SKM-1 treated with dmso at 0.1 percent for 144 hours (cell line): ENCODE data around the gene INF2.
A peak's percentile ranks its signal among the peaks of the same experiment; 100 is the strongest.

Source experiments
- DNase-seq: peaks from one replicate; lab custom pipeline; 2025; ENCODE audit not compliant: unreplicated experiment; lab: John Stamatoyannopoulos, UW

The INF2 gene

DNA sequence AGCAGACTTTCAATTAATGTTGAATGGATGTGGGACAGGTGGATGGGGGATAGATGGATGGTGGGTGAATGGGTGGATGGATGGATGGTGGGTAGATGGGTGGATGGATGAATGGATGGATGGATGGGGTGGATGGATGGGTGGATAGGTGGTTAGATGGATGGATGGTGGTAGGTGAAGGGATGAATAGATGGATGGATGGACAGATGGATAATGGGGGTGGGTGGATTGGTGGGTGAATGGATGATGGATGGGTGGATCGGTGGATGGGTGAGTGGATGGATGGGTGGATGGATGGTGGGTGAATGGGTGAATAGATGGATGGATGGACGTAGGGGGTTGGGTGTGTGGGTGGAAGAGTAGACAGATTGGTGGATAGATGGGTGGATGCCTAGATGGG, 14.0 kb upstream of the INF2 start:
- no peak for DNase-seq

DNA sequence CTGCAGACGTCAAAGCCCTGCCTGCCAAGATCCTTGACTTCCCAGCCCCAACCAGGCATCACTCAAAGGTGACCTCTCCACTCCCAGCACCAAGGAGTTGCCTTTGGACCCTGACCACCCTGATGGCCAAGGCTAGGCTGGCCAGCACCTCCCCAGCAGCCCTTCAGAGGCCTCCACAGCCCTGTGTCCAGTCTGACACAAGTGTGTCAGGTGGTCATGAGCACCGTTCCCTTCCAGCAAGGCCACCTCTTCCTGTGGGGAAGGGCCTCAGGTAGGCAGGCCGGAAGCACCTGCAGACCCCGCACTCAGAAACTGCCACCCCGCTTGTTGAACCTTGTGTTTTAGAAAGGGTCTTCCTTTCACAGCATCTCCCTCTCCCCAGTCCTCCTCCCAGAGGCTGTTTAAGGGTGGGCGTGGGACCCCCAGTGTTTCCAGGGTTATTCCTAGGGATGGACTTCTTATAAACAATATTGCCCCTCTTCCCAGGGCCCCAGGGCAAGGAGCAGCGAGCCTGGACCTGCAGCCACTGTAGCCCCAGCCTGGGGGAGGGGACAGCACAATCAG, 13.2 kb upstream of the INF2 start:
- DNase-seq, result no peak

DNA sequence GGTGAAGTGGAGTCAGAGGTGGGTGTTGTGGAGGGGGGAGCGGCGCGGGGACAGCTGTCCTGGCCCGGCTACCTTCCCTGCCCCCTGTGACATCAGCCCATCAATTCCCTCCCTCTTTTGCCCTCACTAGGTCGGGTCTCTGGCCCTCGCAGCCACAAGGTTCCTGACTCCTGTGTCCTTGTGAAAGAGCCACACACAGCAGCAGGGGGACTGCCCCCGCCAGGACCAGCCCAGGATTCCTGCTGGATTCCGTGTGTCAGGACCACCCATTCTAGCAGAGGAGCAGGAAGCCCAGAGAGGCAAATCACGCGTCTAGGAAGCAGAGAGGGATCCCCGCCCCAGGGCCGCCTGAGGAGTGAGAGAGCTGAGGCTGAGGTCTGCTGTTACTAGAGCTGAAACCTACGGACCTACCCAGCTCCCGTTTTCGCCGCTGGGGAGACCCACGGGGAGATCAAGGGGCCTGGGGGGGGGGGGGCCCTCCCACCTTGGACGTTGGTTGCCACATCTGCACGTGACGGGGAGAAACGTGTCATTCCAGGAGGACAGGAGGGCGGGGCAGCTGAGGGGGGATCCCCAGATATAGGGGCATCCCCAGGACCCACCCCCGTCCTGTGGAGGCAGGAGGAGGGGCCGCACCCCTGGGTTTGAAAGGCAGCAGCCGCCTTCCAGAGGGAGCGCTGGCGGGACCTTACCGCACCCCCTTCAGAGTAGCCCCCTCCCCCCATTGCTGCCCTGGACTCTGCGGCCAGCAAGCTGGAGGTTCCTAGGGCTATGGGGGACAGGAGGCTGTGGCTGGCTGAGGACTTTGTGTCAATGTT, 12.5 kb upstream of the INF2 start:
- no peak for DNase-seq

DNA sequence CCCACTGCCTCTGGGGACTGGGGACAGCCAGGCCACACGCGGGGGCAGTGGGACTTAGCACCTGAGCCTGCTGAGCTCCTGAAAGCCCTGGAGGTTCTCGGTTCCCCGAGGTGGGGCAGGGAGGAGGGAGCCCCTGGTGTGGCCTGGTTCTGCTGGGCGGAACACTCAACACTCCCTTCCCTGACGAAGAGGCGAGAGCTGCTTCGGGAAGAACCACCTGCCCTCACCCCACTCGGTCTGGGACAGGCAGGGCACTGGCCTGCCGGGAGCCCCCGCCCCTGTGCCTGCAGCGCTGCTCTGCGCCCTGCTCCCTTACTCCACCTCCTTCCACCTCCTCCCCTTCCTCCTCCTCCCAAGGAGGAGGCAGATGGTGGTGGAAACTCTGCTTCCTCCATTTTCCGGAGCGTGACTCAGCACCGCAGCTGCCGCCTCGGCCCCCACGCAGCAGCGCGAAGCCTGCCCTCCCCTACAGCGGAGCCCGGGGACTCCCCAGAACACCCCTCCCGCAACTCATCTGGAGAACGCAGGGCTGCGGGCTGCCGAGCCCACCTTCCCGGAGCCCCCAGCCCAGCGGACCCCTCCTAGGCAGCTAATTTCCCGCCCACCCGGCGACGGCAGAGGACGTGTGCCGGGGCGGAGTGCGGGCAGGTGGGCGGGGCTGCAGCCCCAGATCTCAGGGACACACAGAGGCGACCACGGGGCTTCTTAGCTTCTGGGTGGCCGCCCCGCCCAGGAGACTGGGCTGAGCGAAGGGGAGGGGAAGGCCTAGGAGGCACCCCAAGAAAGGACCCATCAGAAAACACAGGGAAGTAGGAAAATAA, 11.7 kb upstream of the INF2 start:
- DNase-seq, result peak; percentile 57

DNA sequence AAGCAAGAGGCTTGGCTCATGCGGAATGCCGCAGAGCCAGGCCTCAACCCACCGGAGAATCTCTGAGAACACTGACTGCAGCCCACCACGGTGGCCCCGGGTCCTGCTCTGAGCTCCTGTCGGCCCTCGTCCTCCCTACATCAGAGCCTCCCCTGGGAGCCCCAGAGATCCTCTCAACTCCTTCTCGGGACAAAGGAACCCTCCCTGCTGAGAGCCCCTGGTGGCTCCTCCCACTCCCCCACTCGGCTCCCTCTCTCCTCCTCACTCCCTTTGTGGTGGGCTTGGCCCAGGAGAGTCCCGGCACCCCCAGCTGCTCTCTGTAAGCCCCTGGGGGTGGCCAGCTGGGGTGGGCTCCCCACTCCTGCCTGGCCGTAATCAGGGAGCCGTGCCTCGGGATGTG, 11.1 kb upstream of the INF2 start:
- no peak for DNase-seq

DNA sequence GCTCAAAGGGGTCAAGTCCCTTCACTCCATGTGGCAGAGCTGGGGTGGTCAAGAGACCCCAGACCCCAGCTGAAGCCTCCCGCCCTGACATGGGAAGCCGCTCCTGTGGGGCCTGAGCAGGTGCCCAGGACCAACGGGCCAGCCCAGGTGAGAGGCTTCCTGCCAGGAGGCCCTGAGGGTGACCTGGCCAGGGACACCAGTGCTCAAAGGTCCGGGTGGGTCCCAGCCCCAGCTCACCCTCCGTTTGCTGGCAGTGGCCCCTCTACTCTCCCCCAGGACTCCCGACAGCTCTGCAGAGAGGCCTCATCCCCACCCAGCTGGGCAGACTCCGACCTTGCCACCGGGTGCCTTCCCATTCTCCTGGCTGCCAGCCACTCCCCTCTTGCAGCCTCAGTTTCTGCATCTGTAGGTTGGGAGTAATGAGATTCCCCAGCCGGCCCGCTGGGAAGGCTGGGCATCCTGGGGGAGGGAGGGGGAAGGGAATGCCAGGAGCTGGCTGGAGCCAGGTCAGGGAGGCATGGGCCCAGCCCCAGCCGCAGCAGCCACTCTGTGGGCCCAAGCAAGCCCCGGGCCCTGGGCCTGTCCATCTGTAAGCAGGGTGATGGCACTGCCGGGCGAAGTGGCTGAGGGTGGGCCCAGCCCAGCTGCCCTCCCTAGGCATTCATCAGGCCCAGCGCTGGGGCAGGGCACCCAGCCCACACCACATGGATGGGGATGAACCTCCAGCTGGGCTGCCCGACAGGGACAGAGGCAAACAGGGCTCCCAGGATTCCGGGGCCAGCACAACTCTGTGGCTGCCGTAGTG, 10.3 kb upstream of the INF2 start:
- DNase-seq, result no peak

DNA sequence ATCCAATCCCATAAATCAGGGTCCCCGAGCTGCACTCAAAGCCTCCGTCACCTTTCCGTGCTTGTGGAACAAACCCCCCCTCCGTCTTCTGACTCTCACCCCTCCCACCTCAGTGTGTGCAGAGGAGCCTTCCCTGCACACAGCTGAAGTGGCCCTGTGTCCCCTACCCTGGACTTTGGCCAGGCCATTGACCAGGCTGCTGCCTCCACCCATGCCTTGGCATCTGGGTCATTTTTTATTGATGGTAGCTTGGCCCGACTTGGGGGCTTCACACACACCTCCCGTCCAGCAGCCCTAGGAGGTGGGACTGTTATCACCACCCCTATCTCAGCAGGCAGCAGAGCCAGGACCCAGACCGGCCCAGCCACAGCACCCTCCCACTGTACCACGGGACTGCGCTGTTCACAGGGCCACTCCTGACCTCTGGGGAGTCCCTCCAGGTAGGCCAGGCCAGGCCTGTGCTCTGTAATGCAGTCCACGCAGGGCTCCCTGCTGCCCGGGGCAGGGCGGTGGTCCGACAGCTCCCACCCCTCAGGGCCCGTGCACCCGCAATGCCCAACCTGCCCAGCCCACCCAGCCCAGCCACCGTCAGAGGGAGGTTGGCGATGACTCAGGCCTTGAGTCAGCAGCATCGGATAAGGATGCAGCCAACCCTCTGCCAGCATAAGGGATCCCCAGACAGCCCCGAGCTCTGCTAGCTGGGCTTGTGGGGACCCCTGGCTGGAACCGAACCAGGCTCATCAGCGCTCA, 9.2 kb upstream of the INF2 start:
- DNase-seq, result no peak

DNA sequence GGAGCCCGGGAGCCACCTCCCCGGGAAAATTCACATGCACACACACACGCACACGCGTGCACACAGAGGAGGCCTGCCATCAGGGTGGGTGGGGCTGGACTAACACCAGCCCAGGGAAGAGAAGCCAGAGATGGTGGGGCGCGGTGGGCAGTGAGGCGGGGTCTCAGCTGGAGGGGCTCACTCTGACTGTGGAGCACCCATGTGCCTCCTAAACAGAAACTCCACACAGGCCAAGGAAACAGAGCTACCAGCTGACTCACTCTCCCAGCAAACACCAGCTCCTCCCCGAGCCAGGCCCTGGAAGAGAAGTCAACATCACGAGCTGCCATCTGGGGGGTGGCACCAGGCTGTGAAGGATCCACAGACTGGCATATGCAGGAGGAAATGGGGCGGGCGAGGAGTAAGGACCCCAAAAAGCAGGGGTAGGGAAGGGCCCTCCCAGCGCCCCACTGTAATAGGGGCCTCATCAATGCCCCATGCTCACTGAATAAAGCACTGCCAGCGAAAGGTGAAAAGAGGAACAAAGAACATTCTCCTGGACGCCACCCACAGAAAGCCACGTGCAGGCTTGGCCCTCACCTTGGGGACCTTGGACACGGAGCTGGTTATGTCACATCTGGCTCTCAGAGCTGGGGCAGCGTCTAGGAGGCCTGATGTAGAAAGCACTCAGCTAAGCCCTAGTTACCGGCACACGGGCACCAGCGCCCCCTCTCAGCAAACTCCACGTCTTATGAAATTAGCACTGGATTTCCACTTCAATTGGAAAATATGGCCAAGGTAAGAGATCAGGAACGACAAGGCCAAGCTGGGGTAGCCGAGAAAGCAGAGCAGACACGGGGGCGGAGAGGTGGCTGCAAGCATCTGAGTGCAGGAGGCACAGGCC, 8.4 kb upstream of the INF2 start:
- DNase-seq, result peak; percentile 28

DNA sequence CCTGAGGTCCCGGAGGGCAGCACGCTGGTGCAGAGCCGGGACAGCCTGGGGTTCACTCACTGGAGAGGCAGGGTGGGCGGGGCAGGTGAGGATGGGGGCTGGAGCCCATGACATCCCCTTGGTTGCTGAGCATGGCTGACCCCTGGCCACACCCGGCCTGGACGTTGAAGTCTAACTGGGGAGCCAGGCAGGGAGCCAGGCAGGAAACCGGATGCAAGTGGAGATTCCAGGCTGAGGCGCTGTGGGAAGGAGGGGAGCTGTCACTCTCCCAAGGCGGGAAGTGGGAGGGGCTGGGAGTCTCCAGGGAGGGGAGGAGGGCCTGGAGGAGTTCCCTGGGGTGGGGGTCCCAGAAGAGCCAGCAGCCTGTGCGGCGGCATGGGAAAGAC, 7.7 kb upstream of the INF2 start:
- DNase-seq, result no peak

DNA sequence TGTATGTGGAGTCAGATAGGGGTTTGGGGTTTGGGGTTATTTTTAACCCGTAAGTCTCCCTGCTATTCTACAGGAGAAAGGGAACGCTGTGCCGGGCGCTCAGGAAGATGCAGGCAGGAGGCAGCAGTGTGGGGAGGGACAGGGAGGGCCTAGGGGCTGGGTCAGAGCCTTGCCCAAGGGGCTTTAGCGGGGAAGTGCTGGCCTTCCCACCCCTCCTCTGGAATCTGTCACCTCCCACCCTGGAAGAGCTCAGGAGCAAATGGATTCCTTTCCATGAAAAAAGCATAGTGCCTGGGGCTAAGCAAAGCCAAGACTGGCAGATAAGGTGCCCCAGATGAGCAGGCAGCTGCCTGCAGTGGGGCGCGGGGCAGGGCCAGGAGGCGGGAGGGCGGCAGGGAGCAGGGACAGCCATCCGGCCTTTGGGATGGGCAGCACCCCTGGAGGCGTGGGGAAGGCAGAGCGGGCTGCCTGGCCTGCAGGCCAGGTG, 7.3 kb upstream of the INF2 start:
- no peak for DNase-seq

DNA sequence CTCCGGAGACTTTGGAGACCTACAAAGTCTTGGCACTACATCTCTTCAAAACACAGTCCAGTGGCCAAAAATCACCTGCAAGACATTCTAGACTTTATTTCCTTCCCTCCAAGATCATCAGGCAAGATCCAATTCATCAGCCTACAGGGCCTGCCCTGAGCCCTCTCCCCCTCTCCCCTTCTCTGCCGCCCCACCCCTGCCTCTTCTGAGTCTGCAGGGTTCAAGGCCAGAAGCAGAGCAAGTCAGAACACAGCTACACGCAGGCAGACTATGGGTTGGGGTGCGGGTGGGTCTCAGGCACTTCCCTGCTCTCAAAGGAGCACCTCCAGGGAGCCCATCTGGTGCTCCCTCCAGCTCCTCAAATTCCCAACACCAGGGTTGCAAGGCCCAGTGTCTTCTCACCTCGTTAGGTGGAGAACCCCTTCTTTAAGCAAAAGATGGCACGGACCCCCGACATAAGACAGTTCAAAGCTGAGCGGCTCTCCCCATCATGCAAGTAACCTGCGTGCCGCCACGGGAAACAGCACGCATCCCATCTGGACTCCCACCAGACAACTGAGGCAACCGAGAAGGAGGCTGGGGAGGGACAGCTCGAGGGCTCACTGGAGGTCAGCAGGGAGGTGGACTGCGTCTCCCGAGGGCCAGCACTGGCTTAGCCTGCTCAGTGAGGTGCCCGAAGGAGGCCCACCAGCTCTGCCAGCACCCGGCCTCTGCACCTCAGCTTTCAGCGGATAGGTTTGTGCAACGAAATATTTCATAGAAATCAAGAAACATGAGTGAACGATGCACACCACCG, 5.6 kb upstream of the INF2 start:
- no peak for DNase-seq

DNA sequence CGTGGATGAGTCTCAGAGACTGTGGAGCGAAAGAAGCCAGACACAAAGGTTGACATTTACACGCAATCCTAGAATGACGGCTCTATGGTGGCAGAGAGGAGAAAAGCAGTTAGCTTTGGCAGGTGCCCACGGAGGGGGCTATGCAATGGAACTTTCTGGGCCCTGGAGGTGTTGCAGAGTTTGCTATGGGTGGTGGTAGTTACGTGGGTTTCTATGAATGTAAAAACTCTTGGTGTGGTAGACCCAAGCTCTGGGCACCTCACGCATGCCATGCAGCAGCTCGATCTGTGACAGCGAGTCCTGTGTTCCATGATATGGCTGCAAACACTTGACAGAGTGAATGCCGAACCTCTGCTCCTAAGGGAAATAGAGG, 5.0 kb upstream of the INF2 start:
- DNase-seq, result no peak

DNA sequence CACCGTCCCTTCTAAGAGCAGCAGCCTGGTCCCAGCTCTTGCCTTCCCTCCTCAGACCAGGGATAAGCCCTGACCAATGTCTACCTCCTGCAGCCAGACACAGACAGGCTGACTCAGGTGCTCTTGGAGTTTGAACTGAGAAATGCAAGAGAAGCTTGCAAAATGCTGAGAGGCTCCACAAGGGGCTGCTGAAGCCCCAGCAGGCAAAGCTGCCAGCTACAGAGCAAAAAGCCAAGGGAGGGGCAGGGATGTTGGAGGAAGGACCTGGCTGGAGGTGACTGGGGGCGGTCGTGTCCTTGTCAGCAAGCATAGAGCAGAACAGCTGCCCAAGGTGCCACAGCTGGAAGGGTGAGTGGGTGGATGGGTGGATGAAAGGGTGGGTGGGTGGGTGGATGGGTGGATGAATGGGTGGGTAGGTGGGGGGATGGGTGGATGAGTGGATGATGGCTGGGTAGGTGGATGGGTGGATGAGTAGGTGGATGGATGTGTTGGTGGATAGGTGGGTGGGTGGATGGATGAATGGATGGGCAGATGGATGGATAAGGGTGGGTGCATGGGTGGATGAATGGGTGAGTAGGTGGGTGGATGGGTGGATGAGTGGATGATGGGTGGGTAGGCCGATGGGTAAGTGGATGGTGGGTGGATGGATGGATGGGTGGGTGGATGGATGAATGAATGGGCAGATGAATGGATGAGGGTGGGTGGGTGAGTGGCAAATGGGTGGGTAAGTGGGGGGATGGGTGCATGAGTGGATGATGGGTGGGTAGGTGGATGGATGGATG, 4.0 kb upstream of the INF2 start:
- DNase-seq, result no peak

DNA sequence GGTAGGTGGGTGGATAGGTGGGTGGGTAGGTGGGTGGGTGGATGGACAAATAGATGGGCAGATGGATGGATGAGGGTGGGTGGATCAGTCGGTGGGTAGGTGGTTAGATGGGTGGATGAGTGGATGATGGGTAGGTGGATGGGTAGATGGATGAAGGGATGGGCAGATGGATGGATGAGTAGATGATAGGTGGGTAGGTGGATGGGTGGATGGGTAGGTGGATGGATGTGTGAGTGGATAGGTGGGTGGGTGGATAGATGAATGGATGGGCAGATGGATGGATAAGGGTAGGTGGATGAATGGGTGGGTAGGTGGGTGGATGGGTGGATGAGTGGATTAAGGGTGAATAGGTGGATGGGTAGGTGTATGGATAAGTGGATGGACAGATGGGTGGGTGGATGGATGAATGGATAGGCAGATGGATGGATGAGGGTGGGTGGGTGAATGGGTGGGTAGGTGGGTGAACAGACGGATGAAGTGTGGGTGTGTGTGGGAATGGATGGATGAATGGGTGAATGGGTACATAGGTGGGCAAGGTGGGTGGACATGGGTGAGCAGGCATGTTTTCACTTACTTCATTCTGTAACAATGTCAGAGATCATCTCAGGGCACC, 3.3 kb upstream of the INF2 start:
- DNase-seq, result no peak

DNA sequence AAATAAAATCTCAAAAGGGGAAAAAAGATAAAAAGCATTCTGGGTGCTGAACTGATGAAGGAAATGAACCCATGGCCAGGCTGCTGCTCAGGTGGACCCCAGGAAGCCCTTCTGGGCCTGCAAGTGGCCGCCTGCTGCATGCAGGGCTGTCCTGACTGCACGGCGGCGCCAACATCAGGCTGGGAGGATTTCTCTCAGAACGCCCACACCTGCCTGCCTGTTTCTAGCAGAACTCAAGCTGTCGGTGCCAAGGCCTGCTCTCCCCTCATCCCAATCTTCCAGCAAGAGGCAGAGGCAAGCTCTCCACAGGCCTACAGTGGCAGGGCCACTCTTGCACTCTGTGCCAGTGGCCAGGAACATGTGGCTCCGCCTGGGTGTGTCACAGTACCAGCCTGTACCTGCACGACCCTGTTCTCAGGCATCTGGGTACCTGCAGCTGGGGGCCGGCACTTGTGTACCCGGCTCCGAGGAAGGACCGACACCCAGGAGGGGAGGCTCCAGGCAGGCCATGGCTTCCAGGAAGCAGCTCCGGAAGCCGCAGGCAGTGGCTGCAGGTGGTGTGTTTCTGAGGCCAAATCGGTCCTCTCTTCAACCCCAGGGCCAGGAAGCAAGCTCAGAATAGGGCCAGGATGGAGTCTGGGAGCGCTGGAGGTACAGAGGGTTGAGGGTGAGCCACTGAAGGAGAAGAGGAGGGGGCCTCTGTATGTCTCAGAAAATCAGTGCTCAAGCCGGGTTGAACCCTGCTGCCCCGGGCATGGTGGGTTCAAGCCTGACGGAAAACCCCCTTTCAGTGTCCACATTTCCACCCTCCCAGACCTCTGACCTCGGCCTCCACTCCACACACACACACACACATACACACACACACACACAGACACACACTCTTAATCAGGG, 2.5 kb upstream of the INF2 start:
- no peak for DNase-seq
